Ishikawa (cell line): ENCODE measurements around the gene FIBCD1.

ENCODE experiments used
- CEBPB ChIP-seq: IDR thresholded peaks from 2 replicates; pipeline ENCODE4 v1.6.1; 2012
- CREB1 ChIP-seq: IDR thresholded peaks from 2 replicates; pipeline ENCODE4 v1.6.1; 2012; ENCODE audit warnings: low read depth
- EGR1 ChIP-seq: IDR thresholded peaks from 2 replicates; pipeline ENCODE4 v1.6.1; 2012
- EP300 ChIP-seq: IDR thresholded peaks from 2 replicates; pipeline ENCODE4 v1.6.1; 2012; ENCODE audit warnings: borderline replicate concordance
- FOXM1 ChIP-seq: IDR thresholded peaks from 2 replicates; pipeline ENCODE4 v1.6.1; 2012; ENCODE audit warnings: low read depth, borderline replicate concordance
- NFIC ChIP-seq: IDR thresholded peaks from 2 replicates; pipeline ENCODE4 v1.6.1; 2012
- RAD21 ChIP-seq: IDR thresholded peaks from 2 replicates; pipeline ENCODE4 v1.6.1; 2012; ENCODE audit warnings: low read depth
- TAF1 ChIP-seq: IDR thresholded peaks from 2 replicates; pipeline ENCODE4 v1.6.1; 2012; ENCODE audit warnings: low read depth, mild to moderate bottlenecking
- TCF12 ChIP-seq: IDR thresholded peaks from 2 replicates; pipeline ENCODE4 v1.6.1; 2012; ENCODE audit warnings: low read depth
- TEAD4 ChIP-seq: IDR thresholded peaks from 2 replicates; pipeline ENCODE4 v1.6.1; 2012
- YY1 ChIP-seq: IDR thresholded peaks from 2 replicates; pipeline ENCODE4 v1.6.1; 2012; ENCODE audit warnings: low read depth
- ZBTB7A ChIP-seq: IDR thresholded peaks from 2 replicates; pipeline ENCODE4 v1.6.1; 2012; ENCODE audit warnings: low read depth
- TF ChIP-seq, protein P1 (sequence below): IDR thresholded peaks from 2 replicates; pipeline ENCODE4 v1.6.1; 2012; ENCODE audit warnings: low read depth, mild to moderate bottlenecking
- TF ChIP-seq, protein P2 (sequence below): IDR thresholded peaks from 2 replicates; pipeline ENCODE4 v1.6.1; 2012
- TF ChIP-seq, protein P3 (sequence below): IDR thresholded peaks from 2 replicates; pipeline ENCODE4 v1.6.1; 2012

Gene FIBCD1

DNA sequence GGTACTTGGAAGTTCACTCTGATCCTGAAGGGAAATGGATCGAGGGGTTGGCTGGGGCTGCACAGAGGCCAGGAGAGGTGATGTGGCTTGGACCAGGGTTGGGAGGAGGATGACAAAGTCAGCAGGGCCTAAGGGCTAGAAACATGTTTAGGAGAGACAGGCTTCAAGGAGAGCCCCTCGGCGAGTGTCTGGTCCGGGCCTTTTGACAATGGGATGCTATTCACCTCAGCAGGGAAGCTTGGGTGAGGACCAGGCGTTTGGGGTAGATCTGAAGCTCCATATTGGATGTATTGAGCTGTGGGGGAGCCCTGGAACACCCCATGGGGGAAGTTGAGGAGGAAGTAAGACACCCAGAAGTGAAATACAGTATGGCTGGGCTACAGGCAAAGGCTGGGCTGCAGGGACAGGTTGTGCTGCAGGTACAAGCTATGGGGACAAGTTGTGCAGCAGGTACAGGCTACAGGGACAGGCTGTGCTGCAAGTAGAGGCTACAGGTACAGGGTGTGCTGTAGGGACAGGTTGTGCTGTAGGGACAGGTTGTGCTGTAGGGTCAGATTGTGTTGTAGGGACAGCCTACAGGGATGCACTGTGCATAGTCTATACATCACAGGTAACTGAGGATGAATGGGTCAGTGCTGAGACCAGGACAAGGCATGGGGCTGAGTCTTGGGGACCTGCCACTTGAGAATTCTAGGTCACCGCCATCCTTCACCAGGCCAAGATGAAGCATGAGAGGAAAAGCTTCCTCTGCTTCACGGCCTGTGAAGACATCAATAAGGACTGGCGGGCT is 22.7 kb upstream of the FIBCD1 start:
- TF ChIP-seq, protein P1, sequence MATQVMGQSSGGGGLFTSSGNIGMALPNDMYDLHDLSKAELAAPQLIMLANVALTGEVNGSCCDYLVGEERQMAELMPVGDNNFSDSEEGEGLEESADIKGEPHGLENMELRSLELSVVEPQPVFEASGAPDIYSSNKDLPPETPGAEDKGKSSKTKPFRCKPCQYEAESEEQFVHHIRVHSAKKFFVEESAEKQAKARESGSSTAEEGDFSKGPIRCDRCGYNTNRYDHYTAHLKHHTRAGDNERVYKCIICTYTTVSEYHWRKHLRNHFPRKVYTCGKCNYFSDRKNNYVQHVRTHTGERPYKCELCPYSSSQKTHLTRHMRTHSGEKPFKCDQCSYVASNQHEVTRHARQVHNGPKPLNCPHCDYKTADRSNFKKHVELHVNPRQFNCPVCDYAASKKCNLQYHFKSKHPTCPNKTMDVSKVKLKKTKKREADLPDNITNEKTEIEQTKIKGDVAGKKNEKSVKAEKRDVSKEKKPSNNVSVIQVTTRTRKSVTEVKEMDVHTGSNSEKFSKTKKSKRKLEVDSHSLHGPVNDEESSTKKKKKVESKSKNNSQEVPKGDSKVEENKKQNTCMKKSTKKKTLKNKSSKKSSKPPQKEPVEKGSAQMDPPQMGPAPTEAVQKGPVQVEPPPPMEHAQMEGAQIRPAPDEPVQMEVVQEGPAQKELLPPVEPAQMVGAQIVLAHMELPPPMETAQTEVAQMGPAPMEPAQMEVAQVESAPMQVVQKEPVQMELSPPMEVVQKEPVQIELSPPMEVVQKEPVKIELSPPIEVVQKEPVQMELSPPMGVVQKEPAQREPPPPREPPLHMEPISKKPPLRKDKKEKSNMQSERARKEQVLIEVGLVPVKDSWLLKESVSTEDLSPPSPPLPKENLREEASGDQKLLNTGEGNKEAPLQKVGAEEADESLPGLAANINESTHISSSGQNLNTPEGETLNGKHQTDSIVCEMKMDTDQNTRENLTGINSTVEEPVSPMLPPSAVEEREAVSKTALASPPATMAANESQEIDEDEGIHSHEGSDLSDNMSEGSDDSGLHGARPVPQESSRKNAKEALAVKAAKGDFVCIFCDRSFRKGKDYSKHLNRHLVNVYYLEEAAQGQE, result no peak
- no peak for TF ChIP-seq YY1
- TF ChIP-seq TAF1, result no peak
- TF ChIP-seq EP300, result no peak
- TF ChIP-seq, protein P2, sequence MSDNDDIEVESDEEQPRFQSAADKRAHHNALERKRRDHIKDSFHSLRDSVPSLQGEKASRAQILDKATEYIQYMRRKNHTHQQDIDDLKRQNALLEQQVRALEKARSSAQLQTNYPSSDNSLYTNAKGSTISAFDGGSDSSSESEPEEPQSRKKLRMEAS, result no peak
- TF ChIP-seq NFIC, result no peak
- TF ChIP-seq EGR1, result no peak
- no peak for TF ChIP-seq RAD21
- TF ChIP-seq FOXM1, result no peak
- TF ChIP-seq TEAD4, result no peak
- TF ChIP-seq, protein P3, sequence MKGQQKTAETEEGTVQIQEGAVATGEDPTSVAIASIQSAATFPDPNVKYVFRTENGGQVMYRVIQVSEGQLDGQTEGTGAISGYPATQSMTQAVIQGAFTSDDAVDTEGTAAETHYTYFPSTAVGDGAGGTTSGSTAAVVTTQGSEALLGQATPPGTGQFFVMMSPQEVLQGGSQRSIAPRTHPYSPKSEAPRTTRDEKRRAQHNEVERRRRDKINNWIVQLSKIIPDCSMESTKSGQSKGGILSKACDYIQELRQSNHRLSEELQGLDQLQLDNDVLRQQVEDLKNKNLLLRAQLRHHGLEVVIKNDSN, result no peak
- no peak for TF ChIP-seq TCF12
- TF ChIP-seq ZBTB7A, result no peak
- no peak for TF ChIP-seq CEBPB
- no peak for TF ChIP-seq CREB1

DNA sequence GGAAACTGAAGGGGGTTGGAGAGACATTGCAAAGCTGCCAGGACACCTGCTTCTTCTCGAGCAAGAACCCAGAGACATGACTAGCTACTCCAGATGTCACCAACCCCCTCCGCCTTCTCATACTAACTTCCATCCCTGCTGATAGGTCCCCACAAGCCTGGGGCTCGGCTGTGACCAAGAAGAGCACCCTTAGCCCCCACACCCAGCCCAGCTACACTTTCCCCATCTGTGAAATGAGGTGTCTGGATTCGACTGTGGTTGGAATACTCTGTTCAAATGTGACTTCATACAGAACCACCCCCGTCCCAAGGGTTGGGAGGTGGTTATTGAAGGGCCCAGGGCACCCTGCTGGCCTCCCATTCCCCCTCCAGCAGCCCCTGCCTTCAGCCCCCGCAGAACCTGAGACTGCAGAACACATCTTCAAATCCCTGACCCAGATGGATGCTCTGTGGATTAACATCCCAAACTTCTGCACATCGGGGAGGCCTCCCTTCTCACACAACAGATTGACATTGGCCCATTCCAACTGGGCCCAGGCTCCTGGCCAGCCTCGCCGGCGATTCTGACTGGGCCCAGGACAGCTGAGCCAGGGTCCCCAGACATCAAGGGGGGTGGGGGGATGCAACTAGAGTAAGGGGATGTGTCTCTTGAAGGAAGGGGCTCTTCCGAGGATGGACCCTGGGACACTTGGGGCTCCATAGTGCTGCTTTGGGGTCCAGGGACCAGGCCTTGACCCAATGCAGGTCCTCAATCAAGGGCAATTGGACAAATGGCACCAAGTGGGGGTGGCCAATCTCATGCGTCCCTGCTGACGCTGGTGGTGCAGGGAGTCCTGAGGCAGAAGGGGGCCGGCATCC is 21.7 kb upstream of the FIBCD1 start:
- TF ChIP-seq TCF12 (no peak), TEAD4 (no peak)
- TF ChIP-seq, protein P3, result no peak

DNA sequence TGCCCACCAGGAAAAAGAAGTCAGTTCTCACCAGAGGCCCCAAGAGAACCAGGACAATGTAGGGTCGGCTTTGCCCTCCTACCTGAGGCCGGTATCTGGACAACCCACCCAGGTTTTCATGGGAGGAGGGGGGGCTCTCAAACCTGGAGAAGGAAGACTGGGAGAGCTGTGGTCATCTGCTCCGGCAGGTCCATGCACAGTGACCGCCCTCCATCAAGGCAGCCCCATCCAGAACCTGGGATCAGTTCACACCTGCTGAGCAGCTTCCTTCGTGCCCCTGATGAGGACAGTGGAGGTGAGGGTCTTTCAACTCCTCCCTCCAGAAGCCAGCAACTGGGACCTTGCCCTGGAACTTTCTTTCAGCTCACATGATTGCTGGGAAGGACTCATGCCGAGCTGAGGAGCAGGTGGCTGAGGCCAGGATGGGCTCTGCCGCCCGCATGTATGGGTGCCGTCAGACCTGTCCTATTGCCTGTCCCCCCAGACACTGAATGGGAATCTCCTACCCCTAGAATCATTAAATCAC is 20.8 kb upstream of the FIBCD1 start:
- TF ChIP-seq, protein P2, result no peak
- TF ChIP-seq TCF12 (no peak), ZBTB7A (no peak), RAD21 (no peak), NFIC (no peak), CREB1 (no peak), FOXM1 (no peak), EP300 (no peak), TEAD4 (no peak), TAF1 (no peak), CEBPB (no peak), YY1 (no peak), EGR1 (no peak)
- TF ChIP-seq, protein P1, result no peak
- TF ChIP-seq, protein P3, result no peak

DNA sequence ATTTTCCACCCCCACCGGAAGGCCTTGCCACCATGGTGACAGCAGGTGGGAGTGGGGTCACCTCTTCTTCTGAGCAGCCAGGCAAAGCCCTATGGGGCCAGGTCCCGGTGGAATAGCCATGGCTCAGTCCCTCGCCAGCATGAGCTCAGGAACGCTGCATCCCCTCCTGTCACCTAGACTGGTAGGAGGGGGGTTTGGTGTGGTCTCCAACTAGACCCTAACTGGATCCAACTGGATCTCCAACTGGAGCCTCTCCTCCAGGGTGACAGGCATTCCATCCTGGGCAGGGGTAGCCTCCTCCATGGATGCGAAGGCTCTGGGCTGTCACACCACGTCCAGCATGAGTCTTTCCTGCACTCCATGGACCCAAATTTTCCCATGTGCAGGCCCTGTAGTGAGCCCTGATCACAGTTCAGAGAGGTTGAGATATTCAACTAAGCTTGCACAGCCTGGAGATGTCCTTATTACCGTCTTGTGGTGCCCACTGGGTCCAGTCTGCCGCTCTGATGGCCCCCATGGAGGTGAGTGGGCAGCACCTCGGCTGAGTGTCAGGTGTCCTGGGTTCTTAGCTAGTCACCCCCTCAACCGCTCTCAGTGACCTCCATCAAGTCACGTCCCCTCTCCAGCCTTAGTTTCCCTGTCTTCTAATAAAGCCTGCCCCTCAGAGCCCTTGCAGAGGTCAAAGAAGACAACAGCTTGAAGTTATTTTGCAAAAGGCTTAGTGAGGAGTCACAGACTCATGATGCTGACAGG is 18.6 kb upstream of the FIBCD1 start:
- TF ChIP-seq CREB1, result no peak
- no peak for TF ChIP-seq TCF12
- TF ChIP-seq NFIC, result no peak
- no peak for TF ChIP-seq CEBPB
- TF ChIP-seq FOXM1, result no peak
